WTC11 (cell line): Measurements from ENCODE around the gene TBC1D22A.

ENCODE experiments used
- CTCF ChIP-seq: fragments of 200-600 bp; IDR thresholded peaks from 2 replicates; pipeline ENCODE4 v1.8.0; 2022; ENCODE audit warnings: antibody characterized with exemption
- E2F1 ChIP-seq: sonication (generic); formaldehyde crosslinking; IDR thresholded peaks from 2 replicates; pipeline ENCODE4 v1.8.0; 2022; ENCODE audit warnings: mild to moderate bottlenecking, missing genetic modification reagents
- FOXJ3 ChIP-seq: sonication (generic); formaldehyde crosslinking; IDR thresholded peaks from 2 replicates; pipeline ENCODE4 v1.9.0; 2021; ENCODE audit warnings: missing genetic modification reagents, mild to moderate bottlenecking, borderline replicate concordance
- PRDM15 ChIP-seq: sonication (generic); formaldehyde crosslinking; IDR thresholded peaks from 2 replicates; pipeline ENCODE4 v1.8.0; 2022; ENCODE audit warnings: missing genetic modification reagents
- ZNF121 ChIP-seq: sonication (generic); formaldehyde crosslinking; IDR thresholded peaks from 2 replicates; pipeline ENCODE4 v1.8.0; 2023; ENCODE audit warnings: missing genetic modification reagents

DNA sequence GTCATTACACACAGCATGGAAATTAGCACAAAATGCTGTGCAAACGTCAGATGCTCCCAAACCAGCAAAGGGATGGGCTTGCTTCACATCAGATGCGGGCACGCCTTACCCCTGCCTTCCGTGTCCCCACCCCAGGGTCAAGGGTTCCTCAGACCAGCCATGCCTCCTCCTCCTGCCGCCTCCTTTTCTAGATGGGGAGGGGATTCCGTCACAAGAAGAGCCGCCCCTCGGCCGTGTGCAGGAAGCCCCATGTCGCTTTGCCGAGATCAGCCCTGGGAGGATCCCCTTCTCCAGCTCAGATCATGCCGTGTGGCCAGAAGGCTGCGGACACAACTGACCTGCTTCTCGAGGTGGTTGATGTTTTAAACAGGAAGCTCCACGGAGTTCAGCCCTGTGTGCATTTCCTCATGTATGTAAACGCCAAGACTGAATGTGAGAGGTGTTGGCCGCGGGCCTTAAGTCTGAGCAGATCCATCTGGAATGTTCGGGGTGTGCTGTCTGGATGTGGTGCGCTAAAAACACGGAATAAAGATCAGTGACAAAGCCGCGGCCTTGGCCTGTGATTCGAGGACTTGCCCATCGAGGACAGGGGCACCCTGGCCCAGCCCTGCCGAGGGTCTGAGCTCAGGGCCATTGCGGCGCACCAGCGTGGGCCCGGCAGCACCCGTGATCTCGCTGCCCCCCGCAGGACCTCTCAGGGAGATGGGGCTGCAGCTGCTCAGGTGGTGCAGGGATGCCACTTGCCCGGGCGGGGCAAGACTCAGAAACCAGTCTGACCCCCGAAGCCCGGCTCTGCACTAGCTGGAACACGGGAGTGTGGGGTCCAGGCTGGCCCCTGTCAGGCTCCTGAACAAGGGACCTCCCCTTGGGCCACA is 412.9 kb downstream of the TBC1D22A start:
- TF ChIP-seq CTCF (no peak), ZNF121 (CRISPR knock-in tag) (no peak), PRDM15 (CRISPR knock-in tag) (no peak), E2F1 (CRISPR knock-in tag) (no peak), FOXJ3 (no peak)
